ENCODE data around the gene KPNA1. TPM values are rescaled to one million over a fixed set of nuclear protein-coding genes. Genes with fewer than 3 reads are reported as not detected.
A peak's percentile ranks its signal among the peaks of the same experiment; 100 is the strongest.

Gene KPNA1
- total and polyA plus RNA-seq, 7 experiments from 2014 or later: 39.8 to 70.2 (median 53.1) TPM

DNA sequence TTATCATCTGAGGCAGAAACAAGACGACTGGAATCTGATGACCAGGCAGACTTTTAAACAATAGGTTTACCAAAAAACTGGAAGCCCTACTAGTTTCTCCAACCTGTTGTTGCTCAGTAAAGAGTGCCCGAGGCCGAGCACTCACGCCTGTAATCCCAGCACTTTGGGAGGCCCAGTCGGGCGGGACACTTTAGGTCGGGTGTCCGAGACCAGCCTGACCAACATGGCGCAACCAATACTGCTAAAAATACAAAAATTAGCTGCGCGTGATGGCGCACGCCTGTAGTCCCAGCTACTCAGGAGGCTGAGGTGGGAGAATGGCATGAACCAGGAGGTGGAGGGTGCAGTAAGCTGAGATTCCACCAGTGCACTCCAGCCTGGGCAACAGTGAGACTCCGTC is 97.8 kb downstream of the KPNA1 start:
- DNase-seq (no peak), ATAC-seq (no peak)
- Mint-ChIP-seq H3K27me3 (peaks cover 0 to 3% (median 0%) of the 10 kb centered on the region in 5 donors), H3K27ac (peak overlapping the region; percentile 98 to 100 (median 100)), H3K4me1 (peaks cover 26 to 69% (median 66%) of the 10 kb centered on the region in 7 donors), H3K36me3 (peaks cover 0 to 32% (median 16%) of the 10 kb centered on the region in 5 donors), H3K4me3 (peak overlapping the region; percentile 92 to 99 (median 97)), H3K9me3 (peaks cover 0 to 5% (median 0%) of the 10 kb centered on the region in 11 donors)
- POLR2A ChIA-PET: interaction anchor here (0.7 to 5.8 kb wide), 14 partner anchors 9 to 785 kb away, joined by 3 to 112 read pairs (median 10); partner anchors contain the start of genes FAM162A, HCLS1, KPNA1 and MIX23
- Histone ChIP-seq H3K27ac (ENCODE audit: low read depth, low read length) (peak overlapping the region; percentile 93), H3K27me3 (ENCODE audit: control insufficient read depth in 2 of 2, insufficient read depth in 2 of 2, low read length in 2 of 2) (no peaks in the 10 kb centered on the region), H3K4me3 (ENCODE audit: low read length) (peak overlapping the region; percentile 96), H3K4me1 (ENCODE audit: control insufficient read depth in 2 of 2, insufficient read depth in 2 of 2, low read length in 2 of 2) (peaks cover 19 to 24% of the 10 kb centered on the region in 2 donors), H3K36me3 (ENCODE audit: control insufficient read depth in 2 of 3, insufficient read depth in 3 of 3, low read length in 3 of 3) (peaks cover 0 to 3% (median 0%) of the 10 kb centered on the region in 3 experiments), H3K9me3 (ENCODE audit: control insufficient read depth in 2 of 3, low read length in 3 of 3) (no peaks in the 10 kb centered on the region)
- CTCF ChIA-PET: interaction anchor here (1.7 kb wide), 1 partner anchor 33 kb away, joined by 6 read pairs; the partner anchor contains the start of gene FAM162A
- intact Hi-C loops (cut with micrococcal nuclease): loop anchor here (1.0 to 5.0 kb wide), 16 partner anchors 33 to 1675 kb away; partner anchors contain the start of genes FAM162A (in 2 of the 2), GOLGB1 (in 2 of the 2), HCLS1 (in 2 of the 2) and KPNA1 (in 2 of the 2)

GRCh38 chr3:122415762-122416654 is 98.7 kb downstream of the KPNA1 start, which contains the start of gene WDR5B:
TSS of gene WDR5B (minus strand) at chr3:122416062. CDS start at chr3:122415528, 534 bp downstream.
- peaks cover 24 to 72% (median 65%) of the 10 kb centered on the region in 7 donors for H3K4me1 Mint-ChIP-seq
- intact Hi-C loops (cut with micrococcal nuclease): loop anchor here (1.0 to 5.0 kb wide), 16 partner anchors 32 to 1674 kb away; partner anchors contain the start of genes FAM162A (in 2 of the 2), GOLGB1 (in 2 of the 2), HCLS1 (in 2 of the 2) and KPNA1 (in 2 of the 2)
- Histone ChIP-seq H3K4me3 (ENCODE audit: low read length) (peak within 1 kb of the TSS; percentile 96), H3K27ac (ENCODE audit: low read depth, low read length) (peak within 1 kb of the TSS; percentile 93), H3K9me3 (ENCODE audit: control insufficient read depth in 2 of 3, low read length in 3 of 3) (no peaks in the 10 kb centered on the region), H3K36me3 (ENCODE audit: control insufficient read depth in 2 of 3, insufficient read depth in 3 of 3, low read length in 3 of 3) (peaks cover 0 to 1% (median 0%) of the 10 kb centered on the region in 3 experiments), H3K27me3 (ENCODE audit: control insufficient read depth in 2 of 2, insufficient read depth in 2 of 2, low read length in 2 of 2) (no peaks in the 10 kb centered on the region), H3K4me1 (ENCODE audit: control insufficient read depth in 2 of 2, insufficient read depth in 2 of 2, low read length in 2 of 2) (peaks cover 19 to 24% of the 10 kb centered on the region in 2 donors)
- peak within 1 kb of the TSS; percentile 92 to 99 (median 97) for H3K4me3 Mint-ChIP-seq
- DNase-seq: peak; percentile 95 to 99 (median 99)
- ChIA-PET CTCF (interaction anchor here (0.9 to 1.7 kb wide), 2 partner anchors 32 to 94 kb away, joined by 3 to 6 read pairs; partner anchors contain the start of gene FAM162A), POLR2A (interaction anchor here (0.7 to 5.8 kb wide), 21 partner anchors 8 to 870 kb away, joined by 3 to 112 read pairs (median 8); partner anchors contain the start of genes DTX3L, FAM162A, HCLS1 and HSPBAP1)
- ATAC-seq: peak; percentile 94
- H3K27me3 Mint-ChIP-seq: peaks cover 0 to 3% (median 0%) of the 10 kb centered on the region in 5 donors
- peaks cover 0 to 28% (median 13%) of the 10 kb centered on the region in 5 donors for H3K36me3 Mint-ChIP-seq
- peak within 1 kb of the TSS; percentile 98 to 100 (median 100) for H3K27ac Mint-ChIP-seq
- peaks cover 0 to 5% (median 0%) of the 10 kb centered on the region in 11 donors for H3K9me3 Mint-ChIP-seq

GRCh38 chr3:122415104-122415744 is 99.5 kb downstream of the KPNA1 start:
- Mint-ChIP-seq H3K9me3 (peaks cover 0 to 5% (median 0%) of the 10 kb centered on the region in 11 donors), H3K4me1 (peaks cover 24 to 74% (median 63%) of the 10 kb centered on the region in 7 donors), H3K27ac (peak overlapping the region; percentile 98 to 100 (median 100)), H3K27me3 (peaks cover 0 to 3% (median 0%) of the 10 kb centered on the region in 5 donors), H3K36me3 (peaks cover 4 to 31% (median 13%) of the 10 kb centered on the region in 5 donors), H3K4me3 (peak overlapping the region; percentile 92 to 99 (median 97))
- Histone ChIP-seq H3K9me3 (ENCODE audit: control insufficient read depth in 2 of 3, low read length in 3 of 3) (no peaks in the 10 kb centered on the region), H3K27me3 (ENCODE audit: control insufficient read depth in 2 of 2, insufficient read depth in 2 of 2, low read length in 2 of 2) (no peaks in the 10 kb centered on the region), H3K4me3 (ENCODE audit: low read length) (peak overlapping the region; percentile 96), H3K4me1 (ENCODE audit: control insufficient read depth in 2 of 2, insufficient read depth in 2 of 2, low read length in 2 of 2) (peaks cover 19 to 24% of the 10 kb centered on the region in 2 donors), H3K27ac (ENCODE audit: low read depth, low read length) (peak overlapping the region; percentile 93), H3K36me3 (ENCODE audit: control insufficient read depth in 2 of 3, insufficient read depth in 3 of 3, low read length in 3 of 3) (peaks cover 0 to 7% (median 6%) of the 10 kb centered on the region in 3 experiments)
- intact Hi-C loops (cut with micrococcal nuclease): loop anchor here in 1 of 2 donors (5.0 kb wide), 2 partner anchors 377 to 1673 kb away; partner anchors contain the start of genes GTF2E1, HSPBAP1 and RABL3
- POLR2A ChIA-PET: interaction anchor here (1.1 to 5.8 kb wide), 15 partner anchors 7 to 869 kb away, joined by 3 to 112 read pairs (median 10); partner anchors contain the start of genes DTX3L, FAM162A, HCLS1 and KPNA1
- ATAC-seq (peak; percentile 35), DNase-seq (peak; percentile 9 to 62 (median 47))
- CTCF ChIA-PET: interaction anchor here (1.7 kb wide), 1 partner anchor 31 kb away, joined by 6 read pairs; the partner anchor contains the start of gene FAM162A

GRCh38 chr3:122414391-122414790 is 100.3 kb downstream of the KPNA1 start:
- CTCF ChIA-PET: no interaction called here
- Histone ChIP-seq H3K9me3 (ENCODE audit: control insufficient read depth in 2 of 3, low read length in 3 of 3) (no peaks in the 10 kb centered on the region), H3K27me3 (ENCODE audit: control insufficient read depth in 2 of 2, insufficient read depth in 2 of 2, low read length in 2 of 2) (no peaks in the 10 kb centered on the region), H3K27ac (ENCODE audit: low read depth, low read length) (peak overlapping the region; percentile 93), H3K4me3 (ENCODE audit: low read length) (peak overlapping the region; percentile 96), H3K4me1 (ENCODE audit: control insufficient read depth in 2 of 2, insufficient read depth in 2 of 2, low read length in 2 of 2) (peaks cover 19 to 24% of the 10 kb centered on the region in 2 donors), H3K36me3 (ENCODE audit: control insufficient read depth in 2 of 3, insufficient read depth in 3 of 3, low read length in 3 of 3) (peaks cover 0 to 16% (median 12%) of the 10 kb centered on the region in 3 experiments)
- ATAC-seq: no peak
- Mint-ChIP-seq H3K4me3 (peak overlapping the region; percentile 92 to 99 (median 97)), H3K36me3 (peaks cover 4 to 28% (median 15%) of the 10 kb centered on the region in 5 donors), H3K27me3 (peaks cover 0 to 3% (median 0%) of the 10 kb centered on the region in 5 donors), H3K4me1 (peaks cover 27 to 71% (median 59%) of the 10 kb centered on the region in 7 donors), H3K9me3 (peaks cover 0 to 5% (median 0%) of the 10 kb centered on the region in 11 donors), H3K27ac (peak overlapping the region; percentile 98 to 100 (median 100))
- POLR2A ChIA-PET: interaction anchor here (0.5 to 5.8 kb wide), 4 partner anchors 30 to 753 kb away, joined by 3 to 112 read pairs (median 9); partner anchors contain the start of genes FAM162A, HCLS1 and MIX23
- no peak for DNase-seq
- intact Hi-C loops (cut with micrococcal nuclease): no loop called here

GRCh38 chr3:122410639-122411038 is 104.1 kb downstream of the KPNA1 start:
- ATAC-seq (no peak), DNase-seq (no peak)
- Histone ChIP-seq H3K4me1 (ENCODE audit: control insufficient read depth in 2 of 2, insufficient read depth in 2 of 2, low read length in 2 of 2) (peaks cover 11 to 16% of the 10 kb centered on the region in 2 donors), H3K4me3 (ENCODE audit: low read length) (no peak overlapping the region), H3K27me3 (ENCODE audit: control insufficient read depth in 2 of 2, insufficient read depth in 2 of 2, low read length in 2 of 2) (no peaks in the 10 kb centered on the region), H3K36me3 (ENCODE audit: control insufficient read depth in 2 of 3, insufficient read depth in 3 of 3, low read length in 3 of 3) (peaks cover 0 to 52% (median 19%) of the 10 kb centered on the region in 3 experiments), H3K27ac (ENCODE audit: low read depth, low read length) (no peak overlapping the region), H3K9me3 (ENCODE audit: control insufficient read depth in 2 of 3, low read length in 3 of 3) (no peaks in the 10 kb centered on the region)
- H3K27ac Mint-ChIP-seq: peak overlapping the region in 2 of 9 donors; percentile 3 to 17
- H3K4me1 Mint-ChIP-seq: peaks cover 23 to 44% (median 39%) of the 10 kb centered on the region in 7 donors
- H3K27me3 Mint-ChIP-seq: no peaks in the 10 kb centered on the region
- no peak overlapping the region for H3K4me3 Mint-ChIP-seq
- peaks cover 12 to 45% (median 29%) of the 10 kb centered on the region in 5 donors for H3K36me3 Mint-ChIP-seq
- H3K9me3 Mint-ChIP-seq: peaks cover 0 to 5% (median 0%) of the 10 kb centered on the region in 11 donors
- intact Hi-C loops (cut with micrococcal nuclease): no loop called here
- ChIA-PET POLR2A (interaction anchor here (0.6 to 1.6 kb wide), 2 partner anchors 26 to 96 kb away, joined by 3 to 7 read pairs; partner anchors contain the start of gene FAM162A), CTCF (no interaction called here)
